Measurements from ENCODE around the gene PLEKHJ1.

DNA sequence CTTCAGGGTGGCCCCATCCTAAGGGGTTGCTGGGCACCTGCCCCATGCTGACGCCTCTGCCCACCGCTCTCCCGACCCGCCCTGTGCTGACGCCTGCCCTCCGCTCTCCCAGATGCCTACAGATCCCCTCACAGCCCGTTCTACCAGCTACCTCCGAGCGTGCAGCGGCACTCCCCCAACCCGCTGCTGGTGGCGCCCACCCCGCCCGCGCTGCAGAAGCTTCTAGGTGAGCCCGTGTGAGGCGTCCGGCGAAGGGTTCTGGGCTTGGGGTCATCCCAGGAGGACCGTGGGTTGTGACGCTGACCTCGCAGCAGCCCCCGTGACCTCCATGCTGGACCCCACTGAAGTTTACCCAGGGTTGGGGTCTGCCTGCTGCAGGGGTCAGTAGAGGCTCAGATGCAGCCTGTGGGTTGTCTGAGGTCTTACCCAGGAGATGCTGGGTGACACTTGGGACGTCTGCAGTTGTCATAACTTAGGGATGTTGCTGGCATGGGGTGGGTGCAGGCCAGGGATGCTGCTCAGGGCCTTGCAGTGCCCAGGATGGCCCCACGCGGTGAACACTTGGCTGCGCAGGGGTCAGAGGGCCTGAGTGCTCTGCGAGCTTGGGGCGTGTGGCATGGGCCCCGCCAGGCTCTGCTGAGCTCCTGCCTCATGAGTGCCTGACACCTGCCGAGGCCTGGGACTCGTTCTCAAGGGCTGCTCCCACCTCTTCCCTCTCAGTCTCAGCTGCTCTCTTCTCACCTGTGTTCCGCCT, 25.0 kb downstream of the PLEKHJ1 start:
- TF ChIP-seq, protein P1, sequence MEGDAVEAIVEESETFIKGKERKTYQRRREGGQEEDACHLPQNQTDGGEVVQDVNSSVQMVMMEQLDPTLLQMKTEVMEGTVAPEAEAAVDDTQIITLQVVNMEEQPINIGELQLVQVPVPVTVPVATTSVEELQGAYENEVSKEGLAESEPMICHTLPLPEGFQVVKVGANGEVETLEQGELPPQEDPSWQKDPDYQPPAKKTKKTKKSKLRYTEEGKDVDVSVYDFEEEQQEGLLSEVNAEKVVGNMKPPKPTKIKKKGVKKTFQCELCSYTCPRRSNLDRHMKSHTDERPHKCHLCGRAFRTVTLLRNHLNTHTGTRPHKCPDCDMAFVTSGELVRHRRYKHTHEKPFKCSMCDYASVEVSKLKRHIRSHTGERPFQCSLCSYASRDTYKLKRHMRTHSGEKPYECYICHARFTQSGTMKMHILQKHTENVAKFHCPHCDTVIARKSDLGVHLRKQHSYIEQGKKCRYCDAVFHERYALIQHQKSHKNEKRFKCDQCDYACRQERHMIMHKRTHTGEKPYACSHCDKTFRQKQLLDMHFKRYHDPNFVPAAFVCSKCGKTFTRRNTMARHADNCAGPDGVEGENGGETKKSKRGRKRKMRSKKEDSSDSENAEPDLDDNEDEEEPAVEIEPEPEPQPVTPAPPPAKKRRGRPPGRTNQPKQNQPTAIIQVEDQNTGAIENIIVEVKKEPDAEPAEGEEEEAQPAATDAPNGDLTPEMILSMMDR (IDR thresholded peaks at IDR 0.05) = no peak
- TF ChIP-seq POLR2A (IDR thresholded peaks at IDR 0.05) = no peak
